ENCODE measurements around the gene MACO1. TPM values are rescaled to one million over a fixed set of nuclear protein-coding genes. Genes with fewer than 3 reads are reported as not detected.

MACO1 gene
- total RNA-seq, 1 experiment from 2014 or later, result 16.3 TPM

DNA sequence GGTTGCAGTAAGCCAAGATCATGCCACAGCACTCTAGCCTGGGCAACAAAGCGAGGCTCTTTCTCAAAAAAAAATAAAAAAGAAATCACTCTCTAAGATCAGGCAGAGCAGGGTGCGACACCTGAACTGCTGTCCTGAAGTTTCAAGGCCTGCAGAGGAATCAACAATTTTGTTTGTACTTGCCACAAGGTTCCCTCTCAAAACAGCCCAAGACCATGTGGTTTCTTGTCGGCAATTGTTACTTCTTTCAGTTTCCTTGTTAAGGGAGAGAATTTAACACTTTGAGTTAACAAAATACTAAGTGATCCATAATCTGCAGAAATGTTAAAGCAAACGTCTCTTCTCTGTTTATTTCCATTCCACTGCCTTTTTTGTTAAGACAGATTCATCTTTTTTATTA, 36.5 kb downstream of the MACO1 start:
- Histone ChIP-seq H3K23me2 (ENCODE audit: insufficient read length, low read depth, low read length, poor library complexity, severe bottlenecking) (no peaks in the 10 kb centered on the region), H3K23ac (ENCODE audit: insufficient read length, low read depth, low read length) (no peak overlapping the region), H3K14ac (ENCODE audit: insufficient read depth, low read length) (no peak overlapping the region), H2AFZ (ENCODE audit: low read length) (no peak overlapping the region), H3K79me2 (ENCODE audit: insufficient read depth, low read length) (no peaks in the 10 kb centered on the region), H2BK12ac (ENCODE audit: insufficient read length, low read depth, low read length) (no peak overlapping the region), H2BK15ac (ENCODE audit: low read depth, low read length) (no peak overlapping the region), H3K27ac (ENCODE audit: insufficient read length, low read depth, low read length) (no peak overlapping the region), H3K27me3 (ENCODE audit: insufficient read depth, low read length) (no peaks in the 10 kb centered on the region), H3K9ac (ENCODE audit: extremely low read depth, insufficient read length, low read length) (no peak overlapping the region), H2AK5ac (ENCODE audit: insufficient read length, low read length) (no peak overlapping the region), H3K56ac (ENCODE audit: insufficient read length, low read depth, low read length) (no peak overlapping the region), H3T11ph (ENCODE audit: low read length) (no peak overlapping the region), H3K79me1 (ENCODE audit: insufficient read depth, low read depth, low read length, poor library complexity, severe bottlenecking) (no peaks in the 10 kb centered on the region), H4K8ac (replicated peaks; ENCODE audit: insufficient read length, low read depth, low read length) (no peak overlapping the region), H4K20me1 (ENCODE audit: control insufficient read depth, insufficient read depth, insufficient read length) (no peaks in the 10 kb centered on the region), H3K9me3 (ENCODE audit: control insufficient read depth, low read depth, low read length) (no peaks in the 10 kb centered on the region), H4K91ac (ENCODE audit: insufficient read length, low read depth, low read length) (no peak overlapping the region), H2BK5ac (ENCODE audit: insufficient read length, low read length) (no peak overlapping the region), H3K4me1 (ENCODE audit: insufficient read depth, low read length) (no peaks in the 10 kb centered on the region), H4K5ac (ENCODE audit: insufficient read length, low read depth, low read length) (no peak overlapping the region), H2BK120ac (ENCODE audit: low read depth, low read length, poor library complexity, severe bottlenecking) (no peak overlapping the region), H3K4ac (ENCODE audit: low read depth, low read length) (no peak overlapping the region), H3K4me2 (ENCODE audit: insufficient read depth, insufficient read length, low read length) (no peak overlapping the region), H3K18ac (ENCODE audit: insufficient read length, low read depth, low read length) (no peak overlapping the region), H2BK20ac (ENCODE audit: low read depth, low read length, poor library complexity, severe bottlenecking) (no peak overlapping the region)
- DNase-seq, result no peak
- H3K36me3 Mint-ChIP-seq (ENCODE audit: insufficient read depth in 1 of 3, low read depth in 3 of 3), result peaks cover 0 to 5% (median 0%) of the 10 kb centered on the region in 3 experiments; a peak in 2 of 7 replicates
- H3K4me1 Mint-ChIP-seq, result no peaks in the 10 kb centered on the region
- H3K27ac Mint-ChIP-seq, result no peak overlapping the region
- TF ChIP-seq, protein P1, sequence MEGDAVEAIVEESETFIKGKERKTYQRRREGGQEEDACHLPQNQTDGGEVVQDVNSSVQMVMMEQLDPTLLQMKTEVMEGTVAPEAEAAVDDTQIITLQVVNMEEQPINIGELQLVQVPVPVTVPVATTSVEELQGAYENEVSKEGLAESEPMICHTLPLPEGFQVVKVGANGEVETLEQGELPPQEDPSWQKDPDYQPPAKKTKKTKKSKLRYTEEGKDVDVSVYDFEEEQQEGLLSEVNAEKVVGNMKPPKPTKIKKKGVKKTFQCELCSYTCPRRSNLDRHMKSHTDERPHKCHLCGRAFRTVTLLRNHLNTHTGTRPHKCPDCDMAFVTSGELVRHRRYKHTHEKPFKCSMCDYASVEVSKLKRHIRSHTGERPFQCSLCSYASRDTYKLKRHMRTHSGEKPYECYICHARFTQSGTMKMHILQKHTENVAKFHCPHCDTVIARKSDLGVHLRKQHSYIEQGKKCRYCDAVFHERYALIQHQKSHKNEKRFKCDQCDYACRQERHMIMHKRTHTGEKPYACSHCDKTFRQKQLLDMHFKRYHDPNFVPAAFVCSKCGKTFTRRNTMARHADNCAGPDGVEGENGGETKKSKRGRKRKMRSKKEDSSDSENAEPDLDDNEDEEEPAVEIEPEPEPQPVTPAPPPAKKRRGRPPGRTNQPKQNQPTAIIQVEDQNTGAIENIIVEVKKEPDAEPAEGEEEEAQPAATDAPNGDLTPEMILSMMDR (conservative IDR thresholded peaks at IDR 0.05), result no peak
- no peaks in the 10 kb centered on the region for H3K27me3 Mint-ChIP-seq (ENCODE audit: low read depth)
- H3K4me3 Mint-ChIP-seq, result no peak overlapping the region
- no peaks in the 10 kb centered on the region for H3K9me3 Mint-ChIP-seq
- no CpG with 5 or more reads among the region's 4 CpGs for WGBS (ENCODE audit: extremely low coverage, insufficient read length, low lambda C conversion rate)
